Ramos (cell line): Measurements from ENCODE around the gene CCNQ.

Source experiments
- in situ Hi-C: fragments of 300-500 bp; cut with MboI; formaldehyde crosslinking; loops from one replicate; pipeline ENCODE4 v1.14.3; 2022; ENCODE audit warnings: low sequenced_read_pairs; ENCODE audit not compliant: unreplicated experiment

CCNQ gene

DNA sequence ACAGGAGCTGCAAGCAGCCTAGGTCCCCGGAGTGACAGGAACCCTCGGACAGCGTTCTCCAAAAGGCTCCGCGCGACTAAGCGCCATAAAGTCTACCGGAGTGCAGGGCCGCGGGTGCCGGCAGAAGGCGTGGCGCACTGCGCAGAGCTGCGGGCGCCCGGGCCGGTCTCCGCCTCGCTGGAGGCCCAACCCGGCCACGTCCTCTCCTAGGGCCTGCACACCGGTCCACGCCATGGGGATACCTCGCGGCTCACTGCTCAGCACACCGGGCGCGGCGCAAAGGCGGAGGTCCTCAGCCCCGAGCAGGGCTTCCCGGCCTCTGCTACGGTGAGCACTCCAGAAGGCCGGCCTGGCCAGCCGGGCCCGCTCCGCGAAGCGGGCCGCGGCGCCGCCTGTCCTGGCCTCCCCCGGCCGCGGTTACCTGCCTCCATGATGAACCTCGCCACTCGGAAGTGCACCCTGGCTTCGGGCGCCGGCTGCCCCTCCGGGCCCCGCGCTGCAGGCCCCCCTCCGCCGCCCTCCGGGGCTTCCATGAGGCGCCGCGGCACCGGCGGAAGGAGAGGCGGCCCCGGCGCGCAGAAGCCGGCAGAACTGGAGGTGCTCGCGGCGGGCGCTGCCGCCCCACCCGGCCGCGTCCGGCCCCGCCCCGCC is at the start of gene CCNQ:
Gene CCNQ, minus strand, starts transcription at position 599 of the 651 bp plus-strand sequence. Its CDS starts 66 bp downstream, at position 533.
- in situ Hi-C loops, result no loop called here

DNA sequence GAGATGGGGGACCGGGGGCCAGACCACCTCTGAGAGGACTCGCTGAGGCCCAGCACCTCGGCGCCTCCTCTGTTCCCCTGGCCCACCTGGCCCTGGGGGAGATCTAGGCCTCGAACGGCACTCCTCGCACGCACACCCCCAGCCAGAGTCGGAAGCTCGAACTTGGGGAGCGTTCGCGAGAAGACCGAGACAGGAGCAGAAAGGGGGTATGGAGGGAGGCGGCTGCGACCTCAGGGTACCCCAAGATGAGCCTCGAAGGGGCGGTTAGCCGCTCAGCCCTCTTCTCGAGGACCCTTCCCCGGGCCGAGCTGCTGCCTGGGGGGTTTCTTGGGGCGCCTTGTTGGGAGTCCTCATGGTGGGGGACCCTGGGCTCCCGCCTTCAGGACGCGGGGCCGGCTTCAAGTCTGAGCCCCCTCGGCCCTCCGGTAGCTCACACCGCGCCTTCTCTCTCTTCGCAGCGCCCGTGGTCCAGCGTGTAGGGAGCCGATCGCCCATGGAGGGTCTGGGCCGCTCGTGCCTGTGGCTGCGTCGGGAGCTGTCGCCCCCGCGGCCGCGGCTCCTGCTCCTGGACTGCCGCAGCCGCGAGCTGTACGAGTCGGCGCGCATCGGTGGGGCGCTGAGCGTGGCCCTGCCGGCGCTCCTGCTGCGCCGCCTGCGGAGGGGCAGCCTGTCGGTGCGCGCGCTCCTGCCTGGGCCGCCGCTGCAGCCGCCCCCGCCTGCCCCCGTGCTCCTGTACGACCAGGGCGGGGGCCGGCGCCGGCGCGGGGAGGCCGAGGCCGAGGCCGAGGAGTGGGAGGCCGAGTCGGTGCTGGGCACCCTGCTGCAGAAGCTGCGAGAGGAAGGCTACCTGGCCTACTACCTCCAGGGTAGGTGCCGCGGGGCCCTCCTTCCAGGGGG is 48.8 kb upstream of the CCNQ start:
- in situ Hi-C loops, result no loop called here

DNA sequence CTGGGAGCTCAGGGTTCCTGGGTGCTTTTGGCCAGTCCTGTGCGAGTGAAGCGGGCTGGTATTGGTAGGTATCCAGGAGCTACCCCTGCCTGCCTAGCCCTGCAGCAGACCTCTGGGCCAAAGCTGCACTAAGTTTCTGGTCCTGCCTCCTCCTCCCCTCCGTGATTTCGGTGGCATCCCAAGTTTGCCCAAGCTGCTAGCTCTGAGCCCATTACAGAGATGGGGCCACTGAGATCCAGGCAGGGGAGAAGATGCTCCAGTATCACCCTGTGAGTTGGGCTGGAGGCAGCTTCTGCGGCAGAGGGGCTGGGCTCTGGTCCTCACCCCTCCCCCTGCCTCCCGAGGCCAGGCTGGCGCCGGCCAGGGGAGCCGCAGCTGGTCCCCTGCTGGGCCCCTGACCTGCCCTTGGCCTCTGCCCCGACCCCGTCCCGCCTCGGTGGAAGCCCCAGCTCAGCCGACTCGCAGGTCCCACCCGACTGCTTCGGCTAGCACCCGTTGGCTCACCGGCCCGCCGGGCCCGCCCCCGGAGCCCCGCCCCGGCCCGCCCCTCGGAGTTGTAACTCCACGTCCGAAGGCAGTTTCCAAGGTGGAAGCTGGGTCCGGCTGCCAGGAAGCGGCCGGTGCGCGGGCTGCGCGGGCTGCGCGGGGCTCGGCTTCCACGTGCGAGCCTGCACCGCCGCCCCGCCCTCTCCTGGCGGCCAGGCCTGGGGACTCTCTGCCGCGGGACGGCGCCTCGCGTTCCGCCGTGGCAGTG is 47.9 kb upstream of the CCNQ start, which contains the start of gene DUSP9:
Gene DUSP9, plus strand, starts transcription at position 584 of the 754 bp plus-strand sequence. CDS start 751 bp downstream, outside the sequence.
- in situ Hi-C loops, result no loop called here

DNA sequence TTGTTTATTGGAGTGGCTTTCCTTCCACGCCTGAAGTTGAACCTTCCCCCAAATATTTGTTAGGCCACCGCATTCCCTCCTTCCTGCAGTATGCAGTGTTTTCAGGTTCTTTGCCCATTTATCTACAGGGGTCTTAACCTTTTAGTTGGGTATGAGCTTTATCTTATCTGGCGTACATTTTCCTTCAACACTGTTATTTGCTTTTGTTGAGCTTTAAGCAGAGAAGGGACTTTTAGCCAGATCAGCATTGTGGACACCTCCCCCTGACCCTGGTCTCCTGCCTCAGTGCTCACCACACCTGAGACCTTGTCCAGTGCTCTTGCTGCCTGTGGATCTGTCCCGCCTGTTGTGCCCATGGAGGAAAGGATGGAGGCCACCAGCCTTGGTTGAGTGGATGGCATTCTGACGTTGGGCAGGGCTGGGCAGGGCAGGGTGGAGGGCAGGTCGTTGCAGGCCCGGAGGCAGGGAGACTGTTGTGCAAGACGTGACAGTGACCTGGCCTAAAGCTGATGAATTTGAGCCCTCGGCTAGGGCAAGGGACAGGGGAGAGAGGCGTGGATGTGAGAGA is 47.1 kb upstream of the CCNQ start:
- in situ Hi-C loops, result no loop called here

DNA sequence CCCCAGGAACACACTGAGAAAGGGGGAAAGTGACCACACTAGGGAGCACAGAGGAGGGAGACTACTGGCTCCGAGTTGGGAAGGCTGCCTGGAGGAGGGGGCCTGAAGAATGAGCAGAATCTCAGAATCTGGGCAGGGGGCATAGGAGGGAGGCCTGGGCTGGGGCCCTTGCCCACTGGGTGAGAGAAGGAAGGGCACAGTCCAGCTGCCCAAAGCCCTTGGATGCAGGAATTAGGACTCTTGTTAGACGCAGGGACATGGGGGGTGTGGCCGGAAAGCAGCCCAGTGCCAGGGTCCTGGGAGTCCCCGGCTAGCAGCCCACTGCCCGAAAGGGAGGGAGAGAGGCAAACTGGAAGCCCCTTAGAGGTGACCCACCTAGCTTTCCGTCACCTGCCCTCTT is 46.2 kb upstream of the CCNQ start:
- in situ Hi-C loops, result no loop called here

DNA sequence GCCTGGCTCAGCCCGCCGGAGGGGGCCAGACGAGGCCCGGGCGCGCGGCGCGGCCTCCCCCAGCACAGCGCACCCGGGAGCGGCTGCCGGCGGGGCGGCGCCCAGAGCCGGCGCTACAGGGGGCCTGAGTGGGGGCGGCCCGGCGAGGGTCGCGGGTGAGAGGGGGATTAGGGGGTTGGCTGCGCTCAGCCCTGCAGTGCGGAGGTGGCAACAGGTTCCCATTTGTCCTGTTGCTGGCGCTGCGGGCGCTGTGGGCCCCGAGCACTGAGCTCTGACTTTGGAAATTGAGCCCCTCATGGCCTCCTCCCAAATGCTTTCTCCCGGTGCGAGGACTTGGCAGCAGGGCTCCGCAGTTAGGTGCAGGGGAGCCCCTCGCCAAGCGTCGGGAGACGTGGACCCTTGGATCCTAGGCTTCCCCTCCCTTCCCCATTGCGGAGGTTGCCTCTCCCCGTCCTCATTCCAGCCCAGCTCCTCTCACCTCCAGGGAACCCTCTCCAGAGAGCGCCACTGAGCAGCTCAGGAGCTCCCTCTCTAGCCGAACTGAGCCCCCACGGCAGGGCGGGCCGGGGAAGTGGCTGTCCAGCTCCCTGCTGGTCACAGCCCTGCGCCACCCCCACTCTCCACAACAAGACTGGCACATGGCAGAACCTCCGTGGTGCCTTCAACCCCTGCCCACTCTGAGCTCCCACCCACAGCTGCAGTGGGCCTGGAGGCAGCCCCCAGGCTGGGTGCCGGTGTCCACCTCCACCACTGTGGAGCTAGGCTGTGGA is 45.6 kb upstream of the CCNQ start:
- in situ Hi-C loops, result no loop called here

DNA sequence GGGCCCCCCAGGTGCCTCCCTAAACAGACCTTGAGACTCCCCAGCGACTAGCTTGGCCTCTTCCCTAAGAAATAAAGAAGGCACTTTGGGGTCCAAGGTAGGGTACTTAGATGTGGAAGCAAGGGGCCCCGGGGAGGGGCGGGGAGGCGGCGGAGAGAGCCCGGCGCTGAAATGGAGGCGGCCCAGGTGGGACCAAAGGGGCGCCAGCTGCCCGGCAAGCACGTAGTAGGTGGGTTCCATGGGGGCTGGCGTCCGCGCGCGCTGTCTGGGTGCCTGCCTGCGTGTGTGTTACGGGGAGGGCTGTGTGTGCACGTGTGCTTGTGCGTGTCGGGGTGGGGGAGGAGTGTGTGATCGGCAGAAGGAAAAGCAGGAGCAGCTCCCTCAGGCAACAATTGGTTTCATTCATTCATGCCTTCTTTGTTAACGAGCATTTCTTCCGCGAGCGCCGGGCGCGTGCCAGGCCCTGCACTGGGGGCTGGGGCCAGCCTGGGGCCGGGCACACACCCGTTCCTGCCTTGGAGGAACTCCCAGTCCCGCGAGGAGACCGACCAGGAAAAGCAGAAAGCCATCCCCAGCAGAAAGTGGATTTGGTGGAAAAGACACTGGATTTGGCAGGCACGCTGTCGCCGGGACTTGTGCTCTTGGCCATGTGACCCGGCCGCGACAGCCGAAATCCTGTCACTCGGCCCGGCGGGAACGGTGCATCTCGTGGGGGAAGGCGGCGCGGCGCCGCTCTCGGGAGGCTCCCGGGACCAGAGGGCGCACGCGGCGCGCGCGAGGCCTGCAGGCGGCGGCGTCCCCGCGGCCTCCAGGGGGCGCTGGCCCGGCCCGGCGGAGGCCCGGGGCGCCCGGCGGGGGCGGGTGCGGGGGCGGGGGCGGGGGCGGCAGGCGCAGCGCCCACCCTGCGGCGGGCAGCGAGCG is 44.8 kb upstream of the CCNQ start:
- in situ Hi-C loops, result no loop called here

DNA sequence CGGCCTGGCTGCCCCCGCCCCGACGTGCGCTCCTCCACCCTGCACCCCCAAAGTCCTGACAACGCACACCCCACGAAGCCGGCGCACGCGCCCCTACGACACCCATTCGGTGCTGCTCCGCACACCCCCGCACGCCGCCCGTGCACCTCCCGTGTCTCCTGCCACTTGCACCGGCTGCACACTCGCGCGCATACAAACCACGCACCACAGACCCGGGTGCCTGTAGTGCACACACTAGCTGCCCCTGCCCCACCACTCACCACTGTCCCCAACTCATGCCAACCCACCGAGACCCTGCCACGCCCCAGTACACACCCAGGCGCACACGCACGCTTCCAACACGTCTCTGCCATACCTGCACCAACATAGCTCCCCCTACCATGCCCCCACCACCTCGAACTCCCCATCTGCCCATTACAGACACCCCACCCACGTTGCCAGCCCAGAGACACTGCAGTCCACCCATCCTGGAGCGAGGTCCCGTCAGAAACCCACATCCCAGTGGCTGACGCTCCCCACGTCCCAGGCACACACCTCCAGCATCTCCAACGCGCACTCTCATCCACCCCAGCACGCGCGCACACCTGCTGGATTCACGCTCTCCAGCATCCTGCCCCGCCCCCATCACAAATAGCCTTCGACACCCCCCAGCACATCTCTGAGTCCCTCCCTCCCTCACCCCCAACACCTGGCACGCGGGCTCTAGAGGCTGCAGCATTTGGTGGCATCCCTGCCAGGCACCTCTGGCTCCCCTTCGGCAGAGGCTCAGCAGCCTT is 43.9 kb upstream of the CCNQ start:
- in situ Hi-C loops, result no loop called here

DNA sequence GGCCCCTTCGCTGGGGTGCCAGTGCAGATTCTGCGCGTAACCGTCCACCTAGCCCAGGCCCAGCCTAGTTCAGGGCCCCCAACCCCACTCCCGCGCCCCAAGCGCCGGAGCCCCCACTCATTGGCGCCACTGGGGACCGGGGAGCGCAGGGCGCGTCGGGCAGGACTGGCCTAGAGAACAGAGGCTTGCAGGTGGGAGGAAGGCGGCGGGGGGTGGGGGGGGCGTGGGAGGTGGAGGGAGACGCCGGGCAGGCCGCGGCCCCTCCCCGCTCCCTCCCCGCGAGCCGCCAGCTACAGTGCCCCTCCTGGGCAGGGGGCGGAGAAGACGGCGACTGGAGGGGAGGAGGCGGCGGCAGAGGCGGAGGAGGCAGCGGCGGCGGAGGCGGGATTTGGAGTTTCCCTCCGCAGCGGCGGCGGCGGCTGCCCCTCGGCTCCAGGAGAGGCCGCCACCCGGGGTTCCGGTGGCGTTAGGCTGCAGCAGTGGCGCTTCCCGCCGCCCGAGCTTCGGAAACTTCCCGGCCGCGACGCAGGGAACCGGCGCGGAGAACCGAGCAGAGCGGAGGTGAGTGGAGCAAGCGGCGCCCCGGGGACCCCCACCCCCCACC is 43.2 kb upstream of the CCNQ start:
- in situ Hi-C loops, result no loop called here

DNA sequence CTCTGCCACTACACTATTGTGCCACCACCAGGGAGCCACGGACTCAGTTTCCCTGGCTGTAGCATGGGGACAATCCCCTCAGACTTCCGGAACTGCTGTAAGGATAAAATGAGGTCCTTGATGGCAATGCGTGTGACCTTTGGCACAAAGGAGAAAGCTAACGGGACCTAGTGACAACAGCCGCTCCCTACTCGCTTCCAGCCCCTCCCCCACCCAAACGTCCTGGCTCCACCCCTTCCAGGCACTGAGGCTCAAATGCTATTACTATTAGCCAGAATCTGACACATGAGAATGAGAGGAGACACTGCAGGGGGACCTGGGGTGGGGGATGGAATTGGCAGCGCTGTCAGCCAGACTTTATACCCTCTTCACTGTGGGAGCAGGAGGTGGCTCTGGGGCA is 42.7 kb upstream of the CCNQ start:
- in situ Hi-C loops, result no loop called here

DNA sequence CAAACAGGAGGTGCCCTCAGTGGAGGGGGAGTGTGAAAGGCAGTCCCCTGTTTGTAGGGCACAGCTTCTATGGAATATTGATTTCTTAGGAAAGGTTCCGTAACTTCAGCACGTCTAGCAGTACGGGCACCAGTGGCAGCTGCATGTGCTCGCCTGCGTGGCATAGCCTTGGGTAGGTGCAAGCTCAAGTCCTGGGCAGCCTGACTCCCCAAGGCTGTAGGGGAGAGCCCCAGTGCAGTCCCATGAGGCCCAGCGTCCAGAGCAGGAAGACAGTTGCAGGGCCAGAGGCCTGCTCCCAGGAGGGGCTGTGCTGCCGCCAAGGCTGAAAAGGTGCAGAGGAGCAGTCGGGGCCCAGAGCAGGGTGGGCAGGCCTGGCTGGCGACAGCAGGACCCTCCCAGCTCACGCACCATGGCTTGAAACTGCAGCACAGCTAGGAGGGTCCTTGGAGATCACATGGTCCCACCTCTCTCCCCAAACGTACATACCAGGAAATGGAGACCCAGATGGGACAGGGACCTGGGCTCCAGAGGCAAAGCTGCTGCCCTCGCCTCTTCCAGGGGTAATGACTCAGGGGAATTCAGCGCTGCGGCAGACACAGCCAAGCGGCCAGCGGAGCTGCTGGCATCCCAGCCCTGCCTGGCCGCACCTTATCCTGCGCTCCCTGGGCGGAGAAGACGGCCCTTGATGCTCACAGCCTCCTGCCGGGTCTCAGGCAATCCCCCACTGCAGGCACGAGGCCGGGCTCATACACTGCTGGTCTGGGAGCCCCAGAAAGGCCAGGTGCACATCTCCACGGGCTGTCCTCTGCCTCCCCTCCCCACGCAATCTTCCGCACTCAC is 42.0 kb upstream of the CCNQ start:
- in situ Hi-C loops, result no loop called here

DNA sequence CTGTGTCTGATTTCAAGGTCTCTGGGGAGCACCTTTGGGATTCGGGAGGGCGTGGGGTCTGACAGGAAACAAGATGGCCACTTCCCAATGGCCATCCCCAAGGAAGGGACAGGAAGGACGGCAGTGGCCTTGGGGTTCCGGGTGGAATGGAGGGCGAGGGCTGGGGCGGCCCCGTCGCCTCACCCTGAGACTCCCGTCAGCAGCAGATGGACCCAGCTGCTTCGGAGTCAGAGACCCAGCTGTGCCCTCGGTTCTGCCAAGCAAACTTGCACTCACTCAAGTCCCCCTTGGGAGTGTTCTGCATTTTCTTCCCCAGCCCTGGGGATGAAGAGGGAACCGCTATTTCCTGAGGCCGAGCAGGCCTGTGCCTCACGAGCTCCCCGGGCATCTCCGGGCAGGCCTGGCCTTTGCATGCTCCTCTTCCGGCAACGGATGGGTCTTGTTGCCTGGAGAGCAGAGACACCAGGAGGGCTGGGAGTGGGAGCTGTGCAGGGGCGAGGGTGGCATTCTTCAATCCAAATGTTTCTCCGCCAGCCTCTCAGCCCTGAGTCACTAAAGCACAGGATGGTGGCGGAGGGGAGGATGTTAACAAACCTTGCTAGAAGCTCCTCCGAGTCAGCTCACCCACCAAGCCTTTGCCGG is 41.2 kb upstream of the CCNQ start:
- in situ Hi-C loops, result no loop called here

DNA sequence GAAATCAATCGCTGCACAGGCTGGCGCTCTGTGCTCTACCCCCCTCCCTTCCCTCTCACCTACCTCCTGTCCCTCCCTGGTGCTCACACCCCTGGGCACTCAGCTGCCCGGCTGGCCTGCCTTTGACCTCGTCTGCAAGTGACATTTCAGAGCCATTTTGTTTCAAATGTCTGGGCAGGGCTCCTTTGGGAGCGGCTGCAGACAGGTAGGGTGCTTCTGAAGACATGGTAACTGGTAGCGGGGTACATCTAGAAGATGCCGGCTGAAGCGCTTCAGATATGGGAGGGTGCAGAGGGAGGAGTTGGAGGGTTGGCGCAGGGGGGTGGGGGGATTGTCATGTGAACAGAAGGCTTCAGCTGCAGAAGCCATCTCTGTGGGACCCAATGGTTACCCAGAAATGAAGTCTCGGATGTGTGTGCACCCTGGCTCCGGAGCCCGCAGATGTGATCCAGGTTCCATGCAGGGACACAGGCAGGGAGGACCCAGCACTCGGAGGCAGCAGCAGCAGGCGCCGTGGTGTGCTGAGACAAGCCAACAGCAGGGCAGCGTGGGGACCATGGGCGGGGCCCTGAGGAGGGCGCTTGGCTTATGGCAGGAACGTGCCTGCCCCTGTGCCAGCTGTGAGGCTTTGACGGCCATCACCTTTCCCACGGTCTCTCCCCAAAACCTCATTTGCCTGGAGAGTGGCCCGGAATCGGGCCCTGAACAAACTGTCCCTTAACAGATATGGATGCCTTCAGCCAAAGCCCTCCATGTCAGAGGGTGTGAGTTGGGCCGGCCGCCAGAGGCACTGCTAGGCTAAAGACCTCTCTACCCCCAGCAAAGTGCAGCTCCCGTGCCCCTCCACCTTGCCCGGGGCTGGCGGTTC is 40.5 kb upstream of the CCNQ start:
- in situ Hi-C loops, result no loop called here

DNA sequence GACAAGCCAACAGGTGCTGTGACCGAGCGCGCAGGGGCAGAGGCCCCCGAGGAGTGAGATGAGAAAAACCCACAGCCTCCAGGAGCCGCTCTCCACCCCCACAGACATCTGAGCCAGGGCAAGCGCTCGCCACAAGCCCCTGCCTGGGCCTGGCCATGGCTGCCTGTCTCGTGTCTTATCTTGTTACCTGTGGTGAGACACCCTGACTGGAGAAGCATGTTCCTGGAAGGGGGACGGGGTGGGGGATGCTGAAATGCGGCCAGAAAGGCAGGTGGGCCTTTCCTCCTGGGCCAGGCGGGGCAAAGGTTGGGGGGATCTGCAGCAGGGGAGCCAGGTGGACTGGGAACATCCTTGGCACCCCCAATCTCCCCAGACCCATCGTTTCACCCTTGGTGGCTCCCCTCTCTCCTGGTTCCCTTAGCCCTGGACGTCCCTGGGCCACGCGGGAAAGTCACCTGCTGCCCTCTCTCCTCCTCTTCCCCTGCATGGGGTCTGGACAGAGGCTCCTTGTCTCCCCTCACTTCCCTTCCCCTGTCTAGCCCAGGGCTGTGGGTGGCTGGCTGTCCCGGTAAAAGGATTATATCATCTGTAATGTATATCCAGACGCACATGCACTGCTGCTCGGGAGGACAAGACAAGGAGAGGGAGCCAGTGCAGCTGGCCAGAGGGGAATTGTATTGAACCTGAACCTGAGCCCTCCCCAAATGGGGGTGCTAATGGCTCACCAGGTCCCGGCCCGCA is 39.7 kb upstream of the CCNQ start:
- in situ Hi-C loops, result no loop called here

DNA sequence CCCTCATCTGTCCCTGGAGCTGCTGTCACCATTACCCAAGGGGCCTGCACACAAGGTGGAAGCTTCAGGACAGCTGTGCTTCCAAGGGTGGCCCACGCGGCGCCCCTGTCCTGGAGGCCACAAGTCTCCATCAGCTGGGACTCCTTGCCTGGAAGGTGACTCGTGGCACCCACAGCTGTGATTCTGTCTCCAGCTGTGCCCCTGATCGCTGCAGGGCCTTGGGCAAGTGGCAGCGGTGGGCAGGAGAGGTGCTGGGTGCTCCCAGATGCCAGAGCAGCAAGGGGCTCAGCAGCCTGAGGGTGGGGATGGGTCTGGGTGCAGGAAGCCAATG is 39.1 kb upstream of the CCNQ start:
- in situ Hi-C loops, result no loop called here
